A172 (cell line): ENCODE results near the gene NLRP1. TPM values are rescaled to one million over a fixed set of nuclear protein-coding genes. Genes with fewer than 3 reads are reported as not detected.
A peak's percentile ranks its signal among the peaks of the same experiment; 100 is the strongest.
"Not testable (repeated sequence)": the region's sequence is repeated elsewhere in the genome, so short reads cannot be mapped to it uniquely, and the experiment has no call there.

ENCODE experiments used
- DNase-seq: peaks from one replicate; pipeline ENCODE4 v3.0.0-alpha.2; 2015; ENCODE audit warnings: low spot score
- total RNA-seq: library from RNA; depleted of rRNA; stranded (reverse); fragments of >200 nt; shearing (Covaris generic); gene quantifications from 2 replicates; pipeline ENCODE4 v1.2.3, GENCODE V29; 2014

NLRP1 gene
- total RNA-seq, 1 experiment from 2014 or later = 40.7 TPM

DNA sequence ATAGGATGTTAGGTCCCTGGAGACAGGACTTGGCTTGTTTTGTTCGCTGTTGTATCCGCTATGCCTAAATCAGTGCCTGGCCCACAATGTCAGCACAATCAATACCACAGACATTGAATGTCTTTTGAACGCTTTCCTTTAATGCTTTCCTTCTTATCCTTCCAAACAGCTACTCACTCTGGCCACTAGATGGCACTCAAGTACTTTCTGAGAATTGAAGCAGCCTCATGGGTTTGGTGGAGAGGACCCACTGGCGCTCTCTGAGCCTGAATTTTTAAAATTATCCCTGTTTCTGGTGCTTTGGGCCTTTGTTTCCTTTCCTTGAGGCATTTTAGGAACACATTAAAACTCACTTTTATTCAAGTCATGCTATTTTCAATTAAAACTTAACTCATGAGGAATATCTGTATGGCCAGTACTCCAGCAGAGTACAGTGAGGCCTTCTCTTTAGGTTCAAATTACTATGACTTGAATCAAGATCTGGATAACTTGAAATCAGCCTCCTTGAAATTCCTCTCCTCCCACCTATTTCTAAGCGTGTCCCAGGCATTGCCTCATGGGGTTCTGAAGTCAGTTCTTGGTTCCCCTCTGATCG lies 3.2 kb upstream of the NLRP1 start:
- peak; percentile 63 for DNase-seq

DNA sequence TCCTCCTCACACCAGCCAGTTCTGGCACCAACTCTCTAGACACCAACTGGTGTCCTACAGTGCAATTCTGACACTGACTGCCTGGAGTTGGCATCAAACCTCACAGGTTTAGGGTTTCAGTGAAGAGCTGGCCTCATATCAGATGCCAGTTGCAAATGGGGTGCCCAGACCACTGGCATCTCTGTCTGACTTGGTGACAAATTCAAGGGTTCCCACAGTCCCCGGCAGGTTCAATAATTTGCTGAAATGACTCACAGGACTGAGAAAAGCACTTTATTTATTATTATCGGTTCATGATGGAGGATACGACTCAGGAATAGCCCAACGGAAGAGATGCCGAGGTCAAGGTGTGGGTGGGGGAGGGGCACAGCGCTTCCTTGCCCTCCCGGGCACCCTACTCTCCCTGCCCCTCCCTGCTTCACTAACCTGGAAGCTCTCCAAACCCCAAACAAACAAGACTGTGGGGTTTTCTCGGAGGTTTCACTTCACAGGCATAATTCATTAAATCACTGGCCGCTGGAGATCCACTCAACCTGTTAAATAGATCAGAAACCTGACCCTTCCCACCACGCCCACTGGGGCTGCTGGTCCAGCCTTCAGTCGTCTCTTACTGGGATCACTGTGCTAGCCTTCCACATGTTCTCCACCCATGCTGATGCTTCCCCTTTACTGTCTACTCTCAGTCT lies 1.7 kb upstream of the NLRP1 start:
- DNase-seq = peak; percentile 52

DNA sequence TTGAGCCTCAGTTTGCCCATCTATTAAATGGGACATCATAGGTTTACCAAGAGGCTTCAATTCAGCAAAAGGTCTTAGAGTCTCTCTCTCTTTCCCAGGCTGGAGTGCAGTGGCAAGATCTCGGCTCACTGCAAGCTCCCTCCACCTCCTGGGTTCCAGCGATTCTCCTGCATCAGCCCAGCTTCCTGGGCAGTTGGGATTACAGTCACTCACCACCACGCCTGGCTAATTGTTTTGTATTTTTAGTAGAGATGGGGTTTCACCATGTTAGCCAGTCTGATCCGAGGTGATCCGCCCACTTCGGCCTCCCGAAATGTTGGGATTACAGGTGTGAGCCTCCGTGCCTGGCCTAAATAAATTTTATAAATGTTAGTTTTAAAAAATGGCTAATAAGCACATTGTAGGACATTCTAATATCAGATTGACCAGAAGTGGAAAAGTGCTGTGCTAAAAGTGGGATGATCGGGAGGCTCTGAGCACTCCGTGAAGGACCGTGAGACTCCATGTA lies 1.0 kb upstream of the NLRP1 start:
- no peak for DNase-seq

DNA sequence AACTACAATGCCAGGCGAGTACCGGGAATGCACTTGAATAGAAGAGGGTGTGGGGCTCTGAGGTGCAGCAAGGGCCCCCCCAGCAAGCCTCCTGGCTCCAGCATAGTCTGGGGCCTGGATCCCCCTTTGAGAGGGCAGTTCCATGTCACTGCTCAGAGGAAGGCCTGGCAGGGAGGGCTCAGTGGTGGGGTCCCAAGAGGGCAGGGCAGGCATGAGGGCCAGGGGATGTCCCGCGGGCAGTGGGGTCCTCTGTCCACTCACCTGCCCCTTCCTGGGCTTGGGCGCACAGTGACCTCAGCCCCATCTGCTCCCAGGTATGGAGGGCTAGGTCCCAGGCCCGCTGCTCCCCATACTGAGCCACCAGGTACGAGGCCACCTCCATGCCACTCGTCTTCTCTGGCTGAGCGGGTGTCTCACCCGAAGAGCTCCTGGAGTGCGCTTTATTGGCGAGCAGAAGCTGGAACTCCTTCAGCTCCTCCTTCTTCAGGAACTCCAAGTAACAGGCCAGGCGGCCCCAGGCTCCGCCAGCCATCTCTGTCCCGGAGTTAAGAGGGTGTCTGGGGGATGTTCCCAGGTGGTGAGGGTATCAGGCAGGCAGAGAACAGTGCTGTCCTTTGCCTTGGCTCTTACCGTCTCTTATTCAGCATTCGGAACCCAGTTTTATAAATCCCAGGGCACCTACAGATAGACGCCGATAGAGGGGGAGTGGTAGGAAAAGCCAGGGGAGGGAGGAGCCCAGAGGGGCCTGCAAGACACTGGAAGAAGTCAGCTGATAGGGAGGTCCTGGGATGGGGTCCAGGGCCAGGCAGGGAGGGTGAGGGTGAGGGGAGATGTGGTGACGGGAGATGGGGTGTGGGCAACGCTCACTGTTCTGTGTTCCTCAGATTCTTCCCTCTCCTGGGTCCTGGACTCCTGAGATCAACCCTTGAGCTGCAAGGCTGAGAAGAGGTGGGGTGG lies 605 bp downstream of the NLRP1 start:
- no peak for DNase-seq

DNA sequence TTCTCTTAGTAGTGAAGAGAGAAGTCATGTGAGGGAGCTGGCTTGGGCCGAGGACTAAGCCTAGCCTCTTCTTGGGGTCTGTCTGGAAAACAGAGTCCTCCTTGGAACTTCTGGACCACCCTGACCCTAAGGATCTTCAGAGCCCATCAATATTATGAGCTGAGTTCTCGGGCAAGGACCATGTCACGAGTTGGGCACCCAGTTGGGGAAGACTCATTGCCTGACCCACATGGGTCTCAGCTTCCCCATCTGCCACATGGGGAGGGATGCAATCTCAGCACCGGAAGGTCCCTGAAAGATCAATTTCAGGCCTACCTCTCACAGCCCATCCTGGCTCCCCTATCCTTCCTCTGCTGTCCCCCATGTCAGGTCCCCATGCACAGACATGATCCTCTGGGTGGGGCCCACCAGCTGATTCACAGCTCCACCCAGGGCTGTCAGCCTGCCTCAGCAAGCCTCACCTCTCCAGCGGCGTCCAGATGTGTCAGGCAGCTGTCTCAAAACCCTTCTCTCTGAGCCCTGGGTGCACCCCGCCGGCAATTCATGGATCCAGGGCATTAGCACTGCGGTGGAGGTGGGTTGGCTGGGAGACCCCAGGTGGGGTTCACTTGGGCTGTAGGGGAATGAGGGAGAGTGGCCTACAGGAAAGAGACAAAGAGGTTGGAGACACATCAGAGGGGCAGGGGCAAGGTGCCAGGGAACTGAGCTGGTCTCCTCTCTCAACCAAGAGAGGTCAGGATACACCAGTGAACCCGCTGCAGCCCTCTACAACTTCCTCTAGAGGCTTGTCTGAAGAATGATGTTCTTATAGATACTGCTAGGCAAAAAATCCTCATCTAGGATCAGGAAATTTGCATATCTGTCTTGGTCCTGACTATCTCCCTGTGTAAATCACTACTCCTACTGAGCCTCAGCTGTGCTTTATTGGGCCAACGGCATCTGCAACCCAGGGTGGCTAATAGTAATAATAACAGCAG lies 1.8 kb downstream of the NLRP1 start:
- DNase-seq = no peak

DNA sequence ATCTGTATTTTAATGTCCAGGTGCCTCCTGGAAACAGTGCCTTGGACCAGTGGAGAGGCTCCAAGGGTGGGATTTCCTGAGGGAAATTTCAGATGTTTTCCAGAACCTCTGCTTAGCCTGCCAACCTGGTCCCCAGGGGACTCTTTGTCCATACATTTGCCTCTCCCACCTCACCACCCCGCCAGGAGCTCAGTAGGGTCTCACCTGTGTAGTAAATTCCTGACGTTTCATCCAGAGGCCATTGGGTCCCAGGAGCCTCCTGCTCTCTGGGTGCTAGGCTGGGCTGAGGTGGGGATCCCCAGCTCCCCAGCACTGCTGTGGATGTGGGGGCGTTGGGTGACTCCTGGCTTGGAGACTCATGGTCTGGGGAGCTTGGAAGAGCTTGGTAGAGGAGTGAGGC lies 2.7 kb downstream of the NLRP1 start:
- no peak for DNase-seq

DNA sequence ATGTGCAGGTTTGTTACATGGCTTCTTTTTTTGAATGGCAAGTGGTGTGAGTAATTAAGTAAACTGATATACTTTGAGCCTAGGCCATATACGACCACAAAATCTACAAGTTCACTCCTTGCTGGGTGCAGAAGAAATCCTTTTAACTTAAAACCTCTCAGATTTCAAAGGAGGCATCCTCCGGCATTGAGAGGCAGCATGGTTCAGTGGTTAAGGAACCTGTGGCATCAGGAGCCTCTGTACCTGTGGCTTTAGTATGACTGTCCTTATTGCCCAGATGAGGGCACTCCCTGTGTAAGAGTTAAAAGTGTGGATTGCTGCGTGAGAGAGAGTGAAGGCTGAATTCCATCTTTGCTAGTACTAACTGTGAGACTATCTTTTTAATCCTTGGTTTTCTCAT lies 3.3 kb downstream of the NLRP1 start:
- DNase-seq = no peak

DNA sequence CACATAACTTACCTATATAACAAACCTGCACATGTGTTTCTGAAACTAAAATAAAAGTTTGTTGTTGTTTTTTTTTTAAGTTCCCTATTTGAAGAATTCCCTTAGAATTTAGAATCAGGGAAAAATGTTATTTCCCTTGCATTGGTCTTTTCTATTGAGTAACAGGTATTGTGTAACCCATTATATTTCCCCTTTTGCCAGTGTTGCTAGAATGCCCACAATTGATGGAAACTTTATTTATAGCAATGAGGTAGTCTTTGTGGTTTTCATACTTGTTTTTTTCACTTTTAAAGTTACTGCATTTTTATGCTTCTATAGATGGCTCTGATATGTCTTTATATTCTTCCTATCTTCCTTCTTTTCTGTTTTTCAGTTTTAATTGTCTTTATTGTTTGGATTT lies 3.9 kb downstream of the NLRP1 start:
- DNase-seq = no peak

DNA sequence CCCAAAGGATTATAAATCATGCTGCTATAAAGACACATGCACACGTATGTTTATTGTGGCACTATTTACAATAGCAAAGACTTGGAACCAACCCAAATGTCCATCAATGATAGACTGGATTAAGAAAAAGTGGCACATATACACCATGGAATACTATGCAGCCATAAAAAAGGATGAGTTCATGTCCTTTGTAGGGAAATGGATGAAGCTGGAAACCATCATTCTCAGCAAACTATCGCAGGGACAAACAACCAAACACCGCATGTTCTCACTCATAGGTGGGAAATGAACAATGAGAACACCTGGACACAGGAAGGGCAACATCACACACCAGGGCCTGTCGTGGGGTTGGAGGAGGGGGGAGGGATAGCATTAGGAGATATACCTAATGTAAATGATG lies 5.5 kb downstream of the NLRP1 start:
- DNase-seq = not testable (repeated sequence)

DNA sequence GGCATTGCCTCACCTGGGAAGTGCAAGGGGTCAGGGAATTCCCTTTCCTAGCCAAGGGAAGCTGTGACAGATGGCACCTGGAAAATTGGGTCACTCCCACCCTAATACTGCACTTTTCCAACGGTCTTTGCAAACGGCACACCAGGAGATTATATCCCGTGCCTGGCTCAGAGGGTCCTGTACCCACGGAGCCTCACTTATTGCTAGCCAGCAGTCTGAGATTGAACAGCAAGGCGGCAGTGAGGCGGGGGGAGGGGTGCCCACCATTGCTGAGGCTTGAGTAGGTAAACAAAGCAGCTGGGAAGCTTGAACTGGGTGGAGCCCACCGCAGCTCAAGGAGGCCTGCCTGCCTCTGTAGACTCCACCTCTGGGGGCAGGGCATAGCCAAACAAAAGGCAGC lies 11.3 kb downstream of the NLRP1 start:
- DNase-seq = not testable (repeated sequence)

DNA sequence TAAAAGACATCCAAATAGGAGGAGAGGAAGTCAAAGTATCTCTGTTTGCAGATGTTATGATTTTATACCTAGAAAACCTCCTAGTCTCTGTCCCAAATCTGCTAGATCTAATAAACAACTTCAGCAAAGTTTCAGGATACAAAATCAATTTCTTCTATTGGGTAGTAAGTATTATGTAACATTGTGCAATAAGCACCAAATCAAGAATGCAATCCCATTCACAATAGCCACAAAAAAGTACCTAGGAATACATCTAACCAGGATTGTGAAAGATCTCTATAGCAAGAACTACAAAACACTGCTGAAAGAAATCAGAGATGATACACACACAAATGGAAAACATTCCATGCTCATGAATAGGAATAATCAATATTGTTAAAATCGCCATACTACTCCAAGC lies 13.0 kb downstream of the NLRP1 start:
- no peak for DNase-seq

DNA sequence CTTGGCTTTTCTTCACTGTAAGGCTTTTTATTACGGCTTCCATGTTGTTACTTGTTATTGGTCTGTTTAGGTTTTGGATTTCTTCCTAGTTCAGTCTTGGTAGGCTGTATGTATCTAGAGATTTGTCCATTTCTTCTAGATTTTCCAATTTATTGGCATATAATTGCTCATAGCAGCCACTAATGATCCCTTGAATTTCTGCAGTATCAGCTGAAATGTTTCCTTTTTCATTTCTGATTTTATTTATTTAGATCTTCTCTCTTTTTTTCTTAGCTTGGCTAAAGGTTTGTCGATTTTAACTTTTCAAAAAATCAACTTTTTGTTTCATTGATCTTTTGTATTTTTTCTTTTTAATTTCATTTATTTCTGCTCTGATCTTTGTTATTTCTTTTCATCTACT lies 18.5 kb downstream of the NLRP1 start:
- DNase-seq = no peak

DNA sequence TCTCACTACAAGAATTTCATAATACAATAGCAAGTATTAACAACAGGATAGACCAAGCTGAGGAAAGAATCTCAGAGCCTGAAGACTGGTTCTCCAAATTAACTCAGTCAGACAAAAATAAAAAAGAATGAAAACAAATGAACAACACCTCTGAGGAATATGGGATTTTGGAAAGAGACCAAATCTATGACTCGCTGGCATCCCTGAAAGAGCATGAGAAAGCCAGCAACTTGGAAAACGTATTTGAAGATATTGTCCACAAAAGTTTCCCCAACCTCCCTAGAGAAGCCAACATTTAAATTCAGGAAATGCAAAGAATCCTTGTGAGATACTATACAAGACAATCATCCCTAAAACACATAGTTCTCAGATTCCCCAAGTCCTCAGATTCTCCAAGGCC lies 20.9 kb downstream of the NLRP1 start:
- no peak for DNase-seq

DNA sequence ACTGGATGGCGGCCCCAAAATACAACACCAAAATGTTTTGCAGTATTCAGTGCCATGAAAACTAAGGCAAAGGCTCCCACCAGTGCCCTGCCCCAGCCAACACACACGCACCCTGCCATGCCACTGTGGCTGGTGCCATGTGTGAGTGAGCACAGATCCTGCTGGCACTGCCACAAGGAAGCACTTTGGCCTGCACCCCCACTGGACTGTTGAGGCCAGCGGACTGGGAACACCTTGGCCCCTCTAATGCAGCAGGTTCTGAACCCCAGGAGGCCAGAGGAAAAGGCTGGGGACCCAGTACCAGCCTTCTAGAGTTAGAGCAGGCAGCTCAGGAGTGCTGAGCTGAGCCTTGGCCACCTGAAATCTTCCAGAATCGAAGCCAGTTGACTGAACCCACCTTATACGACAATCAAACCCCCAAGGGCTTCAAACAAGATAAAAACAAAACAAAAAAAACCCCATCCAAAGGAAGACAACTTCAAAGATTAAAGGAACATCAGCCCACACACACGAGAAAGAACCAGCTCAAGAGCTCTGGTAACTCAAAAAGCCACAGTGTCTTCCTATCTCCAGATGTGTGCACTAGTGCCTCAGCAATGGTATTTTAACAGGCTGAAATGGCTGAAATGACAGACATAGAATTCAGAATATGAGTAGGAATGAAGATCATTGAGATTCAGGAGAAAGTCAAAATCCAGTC lies 21.5 kb downstream of the NLRP1 start:
- no peak for DNase-seq

DNA sequence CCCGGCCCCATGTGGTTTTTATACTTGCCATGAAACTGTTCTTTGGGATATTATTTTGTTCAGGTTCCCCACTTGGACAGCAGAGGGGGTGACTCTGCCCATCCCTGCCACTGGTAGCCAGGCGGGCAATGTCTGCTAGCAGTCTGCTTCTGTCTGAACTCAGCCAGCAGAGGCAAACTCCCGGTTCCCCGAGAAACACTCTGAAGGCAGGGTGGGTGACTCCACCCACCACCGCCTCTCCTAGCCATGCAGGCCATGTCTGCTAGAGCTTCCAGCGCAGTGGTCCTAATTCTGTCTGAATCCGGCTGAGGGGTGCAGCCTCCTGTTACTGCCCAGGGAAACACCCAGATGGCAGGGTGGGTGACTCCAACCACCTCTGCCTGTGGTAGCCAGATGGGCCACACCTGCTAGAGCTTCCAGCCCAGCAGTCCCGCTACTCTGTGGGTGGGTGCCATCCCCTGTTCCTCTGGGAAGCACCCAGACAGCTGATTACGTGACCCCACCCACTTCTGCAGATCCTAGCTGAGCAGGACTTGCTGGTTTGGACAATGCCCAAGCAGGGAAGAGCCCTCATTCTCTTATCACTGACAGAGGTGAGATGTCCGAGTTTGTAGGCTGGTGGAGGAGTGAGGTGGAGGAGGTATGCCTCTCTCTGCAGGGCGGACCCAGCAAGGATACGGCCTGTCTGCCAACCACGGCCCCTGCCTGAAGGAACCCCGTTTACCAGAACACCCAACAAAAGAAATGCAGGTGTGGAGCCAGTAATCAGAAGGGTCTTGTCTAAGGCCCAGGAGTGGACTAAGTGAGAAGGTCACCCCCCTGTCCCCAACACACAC lies 22.4 kb downstream of the NLRP1 start:
- no peak for DNase-seq

DNA sequence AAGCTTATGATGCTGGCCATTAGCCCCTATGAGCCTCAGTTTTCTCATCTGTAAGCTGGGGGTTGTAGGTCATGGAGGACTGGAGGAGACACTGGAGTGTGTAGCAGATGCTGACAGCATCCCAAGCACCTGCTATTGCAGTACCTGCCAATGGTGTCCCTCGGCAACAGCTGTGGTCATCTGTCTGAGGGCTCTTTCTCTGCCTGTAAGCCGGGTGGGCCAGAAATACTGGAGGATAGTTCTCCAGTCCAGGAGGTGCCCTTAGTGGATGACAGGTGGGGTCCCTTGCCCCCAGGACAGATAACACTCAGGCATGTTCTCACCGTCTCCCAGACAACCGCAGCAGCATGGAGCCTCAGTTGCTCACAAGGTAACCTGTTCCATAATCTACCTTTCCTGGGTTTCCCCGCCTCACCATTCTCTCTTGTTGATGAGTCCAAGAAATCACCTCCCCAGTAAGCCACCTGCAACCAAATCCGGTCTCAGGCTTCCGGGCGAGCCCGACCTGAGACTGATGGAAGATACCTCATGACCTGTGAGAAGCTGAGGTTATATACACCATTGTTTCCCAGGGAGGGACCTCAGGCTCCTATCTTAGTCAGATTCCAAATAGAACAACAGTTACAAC lies 23.8 kb downstream of the NLRP1 start:
- no peak for DNase-seq

DNA sequence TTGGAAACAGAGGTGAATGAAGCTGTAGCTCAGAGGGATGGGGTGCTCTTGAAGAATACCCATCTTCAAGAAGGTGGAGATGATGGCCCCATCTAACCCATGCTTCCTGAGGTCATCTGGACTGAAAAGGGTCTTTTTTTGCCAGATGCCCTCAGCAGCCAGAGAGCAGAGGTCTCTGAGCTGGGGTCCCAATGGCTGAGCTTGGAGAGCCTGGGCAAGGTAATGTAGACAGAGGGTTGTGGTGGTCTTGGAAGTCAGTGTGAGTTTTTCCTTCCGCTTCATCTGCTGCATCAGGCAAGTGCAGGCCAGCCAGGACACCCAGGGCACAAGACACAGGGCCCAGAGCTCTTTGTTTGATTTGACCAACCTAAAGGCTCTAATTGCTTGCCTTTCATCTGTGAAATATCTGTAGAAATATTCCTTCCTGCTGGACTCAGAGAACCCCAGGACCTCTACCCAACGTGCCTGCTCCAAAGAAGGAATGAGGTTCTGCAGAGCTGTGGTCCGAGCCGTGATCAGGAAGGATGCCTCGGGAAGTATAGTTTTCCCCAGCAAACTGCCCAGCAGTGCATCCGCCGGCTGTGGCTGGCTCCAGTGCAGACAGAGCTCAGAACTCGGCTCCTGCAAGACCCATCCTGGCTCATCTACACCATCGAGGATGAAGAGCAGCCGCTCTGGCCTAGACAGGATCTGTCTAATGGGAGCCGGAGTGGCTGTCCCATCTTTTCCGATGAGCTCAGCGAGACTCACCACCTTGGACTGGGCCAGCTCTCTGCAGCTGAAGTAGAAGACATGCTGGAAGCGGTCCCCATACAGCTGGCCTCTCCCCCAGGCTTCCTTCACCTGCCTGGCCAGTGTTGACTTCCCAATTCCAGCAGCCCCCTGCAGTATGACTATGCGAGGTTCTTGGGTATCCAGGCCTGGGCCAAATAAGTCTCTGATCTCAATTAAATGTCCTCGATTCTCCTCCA lies 25.2 kb downstream of the NLRP1 start:
- no peak for DNase-seq

DNA sequence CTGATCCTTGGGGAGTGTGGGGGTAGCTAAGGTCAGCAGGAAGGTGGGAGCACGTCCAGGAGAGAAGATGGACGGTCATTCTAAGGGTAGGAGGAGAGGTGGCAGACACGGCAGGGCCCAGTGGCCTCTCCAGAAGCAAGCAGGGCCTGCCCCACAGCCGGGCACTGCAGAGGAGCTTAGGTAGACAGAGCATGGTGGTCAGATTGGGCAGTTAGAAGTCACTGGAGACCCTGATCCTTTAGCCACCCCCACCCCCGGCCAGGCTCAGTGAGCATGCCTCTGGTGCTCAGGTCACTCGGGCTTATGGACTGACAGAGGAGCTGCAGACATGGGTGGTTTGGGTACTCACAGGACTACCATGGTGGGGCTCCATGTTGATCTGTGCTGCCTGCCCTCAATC lies 26.3 kb downstream of the NLRP1 start:
- no peak for DNase-seq
